GM18499 (cell line): ENCODE measurements around the gene USP48.

ENCODE experiments used
- ATAC-seq: cut with Tn5 transposase; IDR thresholded peaks from one replicate; pipeline ENCODE4 v1.9.1; 2021; ENCODE audit warnings: moderate number of reproducible peaks; ENCODE audit not compliant: insufficient read depth, unreplicated experiment

Gene USP48

DNA sequence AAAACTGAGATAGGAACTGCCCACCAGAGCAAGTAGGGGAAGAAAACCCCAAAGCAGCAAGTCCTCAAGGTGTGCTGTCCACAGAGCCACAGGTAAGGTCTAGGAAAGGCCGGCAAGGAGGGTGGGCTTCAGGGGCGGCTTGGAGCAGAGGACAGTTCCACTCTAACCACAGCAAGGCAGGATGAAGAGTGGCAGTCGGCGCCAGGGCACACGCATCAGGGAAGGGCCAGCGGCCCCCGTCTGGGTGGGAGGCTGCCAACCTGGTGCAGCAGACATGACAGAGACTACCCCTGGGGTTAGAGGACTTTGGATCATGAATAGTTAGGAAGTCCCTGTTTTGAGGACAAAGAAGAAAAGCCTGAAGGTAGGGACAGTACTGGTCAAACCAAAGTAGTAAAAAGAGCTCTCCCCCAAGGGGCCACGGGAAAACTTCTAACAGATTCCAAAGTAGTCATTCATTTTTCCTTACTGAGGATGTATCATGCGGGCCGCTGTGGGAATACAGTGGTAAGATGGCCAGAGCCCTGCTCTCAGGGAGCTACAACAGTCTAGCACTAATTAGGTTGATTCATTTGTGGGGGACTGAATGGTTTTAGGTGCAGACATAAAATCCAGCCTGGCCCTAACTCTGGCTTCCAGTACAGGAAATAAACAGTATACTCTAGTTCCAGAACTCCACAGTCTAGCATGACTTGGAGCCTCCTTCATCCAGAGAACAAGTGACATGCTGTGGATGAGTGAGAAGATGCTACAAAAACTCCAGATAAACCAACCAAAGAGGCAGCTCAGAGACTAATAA, 110.3 kb downstream of the USP48 start:
- ATAC-seq = no peak

DNA sequence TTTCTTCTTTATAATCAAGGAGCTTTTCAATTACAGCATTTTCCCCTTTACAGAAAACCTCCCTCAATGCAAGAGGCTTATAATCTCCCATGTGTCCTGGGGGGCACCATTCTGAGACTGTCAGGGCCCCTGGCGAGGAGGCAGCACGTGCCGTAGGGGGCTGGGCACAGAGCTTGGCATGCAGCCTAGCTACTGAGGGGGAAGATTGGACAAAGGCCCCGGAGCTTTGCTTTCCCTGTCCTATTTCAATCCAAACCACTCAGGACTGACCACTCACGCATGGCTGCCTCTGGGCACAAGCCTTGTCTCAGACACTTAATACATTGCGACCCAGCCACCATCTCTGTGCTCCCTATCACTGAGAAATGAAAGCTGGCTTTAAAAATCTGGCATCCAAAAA, 111.0 kb downstream of the USP48 start:
- no peak for ATAC-seq

DNA sequence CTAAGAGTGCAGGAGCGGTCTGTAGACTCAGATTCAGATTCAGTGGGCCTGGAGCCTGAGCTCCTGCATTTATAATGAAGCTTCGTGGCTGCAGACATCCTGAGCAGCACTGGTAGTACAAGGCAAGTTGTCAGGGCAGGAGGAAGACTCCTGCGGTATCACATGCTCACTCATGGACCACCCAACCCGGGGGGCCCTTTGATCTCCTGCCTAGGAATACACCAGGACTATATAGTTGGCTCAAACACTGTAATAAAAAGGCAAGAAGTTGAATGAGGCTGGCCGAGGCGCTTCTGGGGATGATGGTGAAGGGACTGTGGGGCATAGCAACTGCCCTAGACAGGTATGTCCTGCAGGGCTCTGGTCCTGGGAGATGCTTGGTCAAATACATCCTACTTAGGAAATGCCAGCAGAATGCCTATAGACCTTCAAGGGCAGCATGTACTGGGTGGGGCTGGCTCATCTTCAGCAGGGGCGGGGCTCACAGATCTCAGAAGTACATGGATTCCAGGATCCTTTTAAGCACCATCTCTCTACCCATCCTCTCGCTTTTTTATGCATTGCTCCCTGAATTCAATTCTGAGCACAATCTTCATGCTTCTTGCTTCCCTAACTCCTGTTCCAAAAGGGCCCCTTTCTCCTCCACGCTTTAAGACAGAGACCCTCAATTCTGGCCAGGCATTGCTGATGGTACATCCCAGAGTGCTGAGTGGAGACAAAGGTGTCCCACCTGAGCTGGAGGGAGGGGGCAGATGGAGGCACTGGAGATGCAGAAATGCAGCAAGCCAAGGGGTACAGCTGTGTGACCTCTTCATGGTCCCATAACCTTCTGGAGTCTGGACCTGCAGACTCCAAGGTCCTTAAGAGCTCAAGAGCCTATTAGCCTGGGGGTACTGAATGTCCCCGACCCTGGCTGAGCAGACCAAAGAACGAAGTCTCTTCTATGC, 111.7 kb downstream of the USP48 start:
- ATAC-seq = no peak

DNA sequence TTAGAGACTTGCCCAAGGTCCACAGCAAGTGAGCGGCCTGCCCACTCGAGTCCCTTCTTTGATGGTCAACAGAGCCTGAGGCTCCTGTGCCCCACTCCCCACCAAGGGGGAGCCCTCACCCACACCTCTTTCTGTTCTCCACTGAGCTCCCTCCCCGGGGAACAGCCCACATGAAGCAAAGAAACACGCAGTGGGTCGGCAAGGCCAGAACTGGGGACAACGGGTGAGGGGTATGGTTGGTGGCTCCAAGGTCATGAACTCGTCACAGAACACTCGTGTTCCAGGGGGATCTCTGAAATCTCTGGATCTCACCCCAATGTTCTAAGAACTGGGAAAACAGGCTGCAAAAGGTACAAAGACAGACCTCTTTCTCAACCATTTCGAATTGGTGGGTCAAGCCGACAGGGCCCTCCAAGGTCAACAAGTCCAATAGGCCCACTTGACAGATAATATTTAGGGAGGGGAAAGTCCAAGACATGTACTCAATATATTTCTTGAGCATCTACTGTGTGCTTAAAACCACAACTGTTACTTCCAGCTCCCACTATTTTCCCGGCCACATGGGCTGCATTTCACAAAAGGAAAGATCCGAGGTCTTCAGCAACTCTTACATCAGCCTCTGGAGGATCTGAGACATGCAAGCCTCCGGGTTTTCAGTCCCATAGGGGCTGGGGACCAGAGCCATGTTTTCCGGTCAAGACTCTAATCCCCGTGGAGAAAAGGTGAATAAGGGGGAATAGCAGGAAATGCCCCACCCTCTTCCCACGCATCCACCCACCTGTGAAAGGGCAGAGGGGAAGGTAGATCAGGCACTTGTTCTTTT, 112.7 kb downstream of the USP48 start:
- no peak for ATAC-seq

DNA sequence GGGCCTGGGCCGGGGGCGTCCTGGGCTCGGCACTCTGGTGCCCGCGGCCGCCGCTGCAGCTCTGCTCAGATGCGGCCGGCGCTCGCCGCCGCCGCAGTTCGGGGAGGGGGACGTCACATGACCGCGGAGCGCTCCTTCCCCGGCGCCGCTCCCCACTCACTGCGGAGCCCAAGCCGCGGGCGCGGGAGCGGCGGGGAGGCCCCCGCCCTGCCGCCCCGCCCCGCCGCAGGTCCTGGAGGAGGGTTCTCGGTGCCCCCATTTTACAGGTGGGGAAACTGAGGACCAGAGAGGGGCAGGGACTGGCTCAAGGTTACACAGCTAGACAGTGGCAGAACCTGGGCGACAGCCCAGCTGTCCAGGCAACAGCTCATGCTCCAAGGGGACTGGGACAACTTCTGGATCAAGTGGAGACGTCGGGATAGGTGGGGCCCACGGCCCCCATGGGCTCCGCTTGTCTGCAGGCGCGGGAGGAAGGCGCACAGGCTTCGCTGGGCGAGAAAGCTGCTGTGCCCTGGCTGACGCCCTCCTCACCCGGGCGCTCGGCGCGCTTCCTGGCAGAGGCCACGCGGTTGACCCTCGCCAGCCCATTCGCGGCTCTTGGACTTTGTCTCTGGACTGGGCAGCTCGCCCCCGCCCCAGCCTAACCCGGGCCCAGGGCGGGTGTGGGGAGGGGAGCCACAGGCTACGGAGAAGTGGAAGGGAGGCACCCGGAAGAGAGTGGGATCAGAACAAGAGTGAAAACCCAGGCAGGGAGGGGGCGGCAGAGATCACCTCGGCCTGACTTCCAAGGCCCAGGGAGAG, 113.5 kb downstream of the USP48 start, which contains the start of gene RAP1GAP:
Gene RAP1GAP, minus strand, starts transcription at position 100 of the 801 bp plus-strand sequence. CDS start 49,325 bp downstream, outside the sequence.
- ATAC-seq = no peak

DNA sequence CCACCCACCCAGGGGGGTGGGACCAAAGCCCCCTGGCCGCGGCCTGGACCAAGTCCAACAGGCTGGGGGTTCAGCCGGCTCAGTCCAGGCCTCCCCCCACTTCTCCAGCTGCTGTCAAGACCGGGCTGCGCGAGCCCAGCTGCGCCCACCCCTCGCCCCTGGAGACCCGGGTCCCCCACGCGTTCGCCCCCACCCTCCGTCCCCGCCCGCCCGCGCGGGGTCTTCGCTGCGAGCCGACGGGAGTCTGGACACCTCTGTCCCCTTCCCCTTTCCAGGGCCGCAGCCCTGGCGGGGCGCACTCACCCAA, 114.0 kb downstream of the USP48 start:
- ATAC-seq = no peak

DNA sequence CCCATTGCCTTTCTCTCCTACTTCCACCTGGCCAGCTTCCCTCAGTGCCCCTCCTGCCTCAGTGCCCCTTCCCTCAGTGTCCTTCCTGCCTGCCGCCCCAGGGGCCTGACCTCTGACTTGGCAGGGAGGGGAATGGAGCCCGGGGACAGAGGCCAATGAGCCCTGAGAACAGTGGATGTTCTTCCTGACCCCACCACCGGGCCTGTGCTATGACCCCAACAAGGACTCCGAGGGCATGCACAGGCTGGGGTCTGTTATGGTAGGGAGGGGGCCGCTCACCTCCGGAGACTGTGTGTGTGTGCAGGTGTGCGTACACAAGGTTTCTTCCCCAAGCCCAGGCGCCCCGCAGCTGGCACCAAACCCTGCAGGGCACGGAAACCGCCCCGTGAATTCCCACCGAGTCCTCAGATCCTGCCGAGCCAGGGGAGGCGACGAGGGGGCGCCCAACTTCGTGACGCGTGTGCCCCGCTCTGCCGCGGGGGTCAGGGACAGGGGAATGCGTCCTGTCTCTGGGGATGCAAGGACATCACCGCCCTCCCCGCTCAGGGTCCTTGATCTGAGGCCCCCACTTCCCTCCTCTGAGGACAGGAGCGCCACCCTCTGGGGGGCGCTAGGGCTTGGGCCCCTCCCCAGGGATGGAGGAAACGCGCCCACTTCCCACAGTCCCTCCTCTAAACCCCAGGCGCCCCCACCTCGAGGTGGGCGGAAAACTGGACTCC, 114.6 kb downstream of the USP48 start:
- no peak for ATAC-seq

DNA sequence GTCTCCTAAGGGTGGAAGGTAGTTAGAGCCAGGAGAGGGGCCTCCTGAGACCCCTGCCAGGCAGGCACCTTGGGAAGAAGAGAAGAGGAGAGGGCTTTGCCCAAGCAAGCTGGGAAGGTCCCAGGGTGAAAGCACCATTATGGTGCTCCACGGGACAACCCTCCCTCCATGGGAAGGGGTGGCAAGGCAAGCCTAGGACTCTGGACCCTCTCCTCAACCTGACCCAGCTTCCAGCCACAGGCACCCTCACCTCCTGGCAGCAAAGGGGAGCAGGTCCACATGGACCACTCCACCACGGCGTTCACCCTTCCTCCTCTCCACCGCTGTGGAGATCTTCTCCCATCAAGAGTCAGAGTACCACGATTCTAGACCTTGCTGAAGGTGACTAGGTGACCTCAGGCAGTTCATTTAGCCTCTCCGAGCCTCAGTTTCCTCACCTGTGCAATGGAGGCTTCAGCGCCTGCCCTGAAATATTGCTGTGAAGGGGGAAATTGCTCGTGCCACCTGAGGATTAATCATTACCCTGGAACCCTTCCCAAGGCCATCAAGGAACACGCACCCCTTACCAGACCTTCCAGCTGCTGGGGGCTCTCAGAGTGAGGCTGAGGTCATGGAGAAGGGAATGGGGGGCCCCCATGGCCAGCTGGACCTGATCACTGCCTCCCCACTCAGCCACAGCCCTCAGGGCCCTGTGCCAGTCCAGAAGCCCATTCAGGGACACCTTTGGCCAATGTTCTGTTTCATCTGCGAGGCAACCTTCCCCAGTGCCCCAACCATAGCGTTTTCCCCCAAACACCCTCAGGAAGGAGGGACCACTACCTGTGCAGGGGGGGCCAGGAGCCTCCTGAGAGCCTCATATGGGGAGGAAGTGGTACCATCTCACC, 115.4 kb downstream of the USP48 start:
- no peak for ATAC-seq

DNA sequence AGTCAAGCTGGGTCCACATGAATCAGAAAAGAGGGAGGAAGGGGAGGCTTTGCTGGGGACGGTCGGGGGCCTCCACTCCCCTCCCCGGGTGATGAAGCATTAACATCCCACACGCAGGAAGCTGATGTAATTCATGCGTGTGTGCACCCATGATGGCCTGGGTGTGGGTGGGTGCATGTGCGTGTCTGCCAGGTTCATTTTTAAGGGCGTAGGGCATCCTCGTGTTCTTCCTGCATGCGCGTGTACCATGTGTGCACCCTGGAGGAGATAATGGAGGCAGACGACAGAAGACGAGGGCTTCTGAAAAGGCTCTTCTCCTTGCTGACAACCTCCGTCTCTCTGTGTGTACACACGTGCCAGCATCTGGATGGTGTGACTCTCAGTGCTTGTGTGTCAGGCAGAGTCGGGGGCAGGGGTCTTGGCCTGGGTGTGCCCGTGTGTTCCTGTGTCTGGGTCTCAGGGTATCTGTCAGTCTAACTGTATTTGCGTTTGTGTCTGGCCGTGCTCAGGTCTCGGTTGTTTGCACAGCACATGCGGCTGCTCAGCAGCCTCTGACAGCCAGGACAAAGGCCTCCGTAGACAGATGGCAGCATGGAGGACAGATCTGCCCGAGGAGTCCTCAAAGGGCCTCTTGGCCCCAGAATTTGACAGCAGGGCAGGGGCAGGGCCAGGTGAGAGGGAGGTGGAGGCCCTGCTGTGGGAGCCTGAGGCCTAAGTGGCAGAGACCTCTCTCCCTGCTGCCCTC, 116.2 kb downstream of the USP48 start:
- no peak for ATAC-seq

DNA sequence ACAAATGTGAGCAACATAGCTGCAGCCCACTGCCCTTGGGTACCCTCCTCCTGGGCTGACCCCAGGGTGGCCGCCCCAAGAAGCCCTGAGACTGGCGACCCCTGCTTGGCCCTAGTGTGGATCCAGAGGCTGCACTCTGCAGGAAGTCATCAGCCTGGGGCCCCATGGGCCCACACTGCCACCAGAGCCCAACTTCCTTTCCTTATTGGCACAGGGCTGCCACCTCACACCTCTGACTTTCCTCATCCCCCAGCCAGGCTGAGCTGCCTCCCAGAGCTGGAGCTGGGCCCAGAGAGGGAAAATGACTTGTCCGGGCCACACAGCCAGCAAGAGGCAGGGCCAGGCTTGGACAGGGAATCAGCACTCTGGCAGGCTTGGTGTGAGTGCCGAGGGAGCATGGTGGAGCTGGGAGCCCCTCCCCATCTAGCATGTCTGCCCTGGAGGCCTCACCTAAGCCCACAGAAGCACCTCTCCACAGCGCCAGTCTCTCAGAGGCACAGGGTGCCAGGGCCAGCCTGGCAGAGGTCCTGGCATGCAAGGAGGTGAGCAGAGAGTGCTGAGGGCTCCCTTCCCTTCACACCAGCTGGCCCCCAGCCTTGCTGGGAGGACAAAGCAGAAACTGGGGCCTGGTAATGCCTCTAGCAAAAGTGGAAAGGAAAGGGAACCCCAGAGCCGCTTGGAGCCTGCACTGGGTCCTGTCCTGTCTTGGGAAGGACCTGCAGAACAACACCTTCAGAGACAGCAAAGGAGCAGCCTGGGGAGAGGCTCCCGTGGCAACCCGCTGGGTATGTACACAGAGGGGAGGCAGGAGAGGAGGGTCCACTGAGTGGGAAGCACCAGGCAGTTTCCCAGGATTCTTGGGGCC, 117.0 kb downstream of the USP48 start:
- no peak for ATAC-seq

DNA sequence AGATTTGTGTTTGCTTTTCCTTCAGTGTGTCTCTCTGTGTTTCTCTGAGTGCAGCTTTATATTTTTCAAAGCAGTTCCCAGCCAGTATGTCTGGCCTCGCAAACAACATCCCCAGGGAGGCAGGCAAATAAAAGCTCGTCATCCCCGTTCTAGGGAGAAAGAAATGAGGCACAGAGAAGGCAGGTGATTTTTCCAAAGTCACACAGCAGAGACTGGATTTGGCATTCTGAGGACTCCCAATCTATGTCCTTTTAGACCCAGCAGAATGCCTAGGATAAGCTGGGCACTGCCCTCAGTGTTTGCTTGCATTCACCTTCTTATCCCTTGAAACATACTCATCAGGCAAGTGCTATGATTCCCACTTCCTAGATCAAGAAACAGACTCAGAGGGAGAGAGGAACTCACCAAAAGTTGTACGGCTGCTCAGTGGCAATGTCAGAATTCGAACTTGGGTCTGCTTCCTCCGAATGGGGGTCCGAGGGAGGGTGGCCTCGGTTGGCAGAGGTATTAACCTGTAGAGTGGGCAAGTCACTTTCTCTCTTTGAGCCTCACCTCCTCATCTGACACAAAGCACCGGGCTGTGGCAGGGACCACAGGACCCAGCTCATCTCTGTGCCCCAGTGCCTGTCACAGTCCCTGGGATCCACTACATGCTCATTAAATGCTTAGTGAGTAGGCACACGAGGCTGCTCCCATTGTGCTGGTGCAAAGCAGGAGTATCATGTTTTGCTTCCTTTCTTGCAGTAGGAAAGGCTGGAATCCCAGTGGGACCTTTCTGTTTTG, 118.0 kb downstream of the USP48 start:
- no peak for ATAC-seq

DNA sequence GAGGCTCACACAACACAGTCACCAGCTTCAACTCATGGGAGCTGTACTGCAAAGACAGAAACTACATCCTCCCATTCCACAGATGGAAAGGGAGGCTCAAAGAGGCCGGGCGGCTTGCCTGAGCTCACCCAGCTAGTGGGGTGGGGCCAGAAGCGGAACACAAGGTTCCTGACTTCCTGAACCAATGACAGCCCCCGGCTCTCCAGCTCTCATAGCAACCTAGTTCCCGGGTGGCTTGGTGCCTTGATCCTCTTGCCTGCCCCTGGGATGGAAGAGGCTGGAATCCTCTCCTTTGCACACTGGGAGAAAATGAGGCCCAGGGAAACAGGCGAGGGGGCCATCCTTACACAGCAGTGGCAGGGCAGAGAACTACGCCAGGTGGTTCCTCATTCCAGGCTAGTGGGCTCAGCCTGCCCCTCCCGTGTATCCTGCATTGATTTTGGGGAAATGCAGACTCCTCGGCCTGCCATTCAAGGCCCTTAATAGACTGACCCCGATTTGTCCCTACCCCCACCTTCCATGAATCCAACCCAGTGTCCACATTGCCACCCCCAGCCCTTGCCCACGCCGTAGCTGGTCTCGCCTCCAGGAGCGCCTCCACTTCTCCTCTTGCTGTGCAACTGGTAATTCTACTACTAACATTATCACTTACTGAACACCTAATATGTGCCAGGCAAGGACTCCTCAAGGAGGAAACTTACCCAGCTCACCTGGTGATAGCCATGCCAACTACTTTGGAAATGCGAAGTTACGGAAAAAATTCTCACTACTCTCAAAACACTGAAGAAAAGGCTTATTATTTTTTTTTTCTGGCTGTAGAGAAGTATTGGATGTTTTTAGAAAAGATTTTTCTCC, 118.8 kb downstream of the USP48 start:
- ATAC-seq = no peak

DNA sequence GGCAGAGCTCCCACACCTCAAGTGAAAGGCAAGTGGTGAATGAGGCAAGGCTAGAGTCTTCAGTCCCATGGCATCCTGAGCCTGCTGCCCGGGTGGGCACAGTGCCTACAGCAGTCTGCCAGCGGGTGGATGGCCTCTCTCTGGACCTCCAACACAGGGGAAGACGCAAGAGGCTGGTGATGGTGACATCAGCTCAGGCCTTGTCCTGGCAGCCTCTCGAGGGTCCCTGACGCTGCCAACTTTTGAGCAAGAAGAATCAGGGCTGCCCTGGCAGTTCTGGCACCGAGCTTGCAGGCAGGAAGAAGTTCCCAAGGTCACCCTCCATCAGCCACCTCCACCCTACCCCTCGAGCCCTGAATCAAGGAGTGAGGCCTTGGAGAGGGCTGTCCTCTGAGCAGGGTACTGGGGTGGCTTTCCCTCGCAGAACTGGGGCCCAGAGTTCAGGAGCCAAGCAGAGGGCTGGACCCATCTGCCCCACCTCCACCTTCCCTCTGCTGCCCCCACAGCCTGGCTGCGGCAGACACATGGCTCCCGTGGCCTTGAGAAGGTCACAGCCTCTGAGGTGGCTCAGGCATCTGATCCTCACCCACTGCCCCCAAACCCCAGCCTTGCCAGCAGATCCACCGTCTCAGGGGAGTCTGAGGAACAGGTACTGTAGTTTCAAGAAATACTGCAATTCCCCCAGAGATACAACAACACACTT, 119.5 kb downstream of the USP48 start:
- no peak for ATAC-seq
